K562 (cell line): ENCODE results near the gene NDOR1. TPM values are rescaled to one million over a fixed set of nuclear protein-coding genes. Genes with fewer than 3 reads are reported as not detected.
A peak's percentile ranks its signal among the peaks of the same experiment; 100 is the strongest.

Experiments
- ATAC-seq: fragments of 200-7000 bp; cut with Tn5 transposase; 3 replicates; pipeline ENCODE4 v1.9.1; 2020; ENCODE audit warnings: moderate library complexity
- BruUV-seq: library from RNA; stranded (reverse); fragments of 400-500 nt; replicated peaks from 2 replicates; lab custom pipeline; 2021; lab: Mats Ljungman, UMichigan
- CTCF ChIA-PET: fragments of 300-600 bp; formaldehyde crosslinking; extraction: SDS; loops from one replicate; lab custom pipeline; 2021; ENCODE audit warnings: low intra/inter-chr PET ratio; lab: Yijun Ruan, JAX
- POLR2A ChIA-PET: fragments of 300-600, 350-650 bp; sonication (Branson Sonifier 250); formaldehyde crosslinking; extraction: SDS; loops from one replicate; lab custom pipeline; 2021; ENCODE audit warnings: antibody characterized with exemption, inconsistent platforms; lab: Yijun Ruan, JAX
- DNase-seq, 4 experiments: peaks; one replicate each; pipeline versions ENCODE4 v3.0.0 to v3.0.0-alpha.2; 2011 to 2018; ENCODE audit warnings: low spot score in 3 of 4, mixed read lengths in 3 of 4; ENCODE audit errors: extremely low read depth in 1 of 4
- FAIRE-seq: peaks from 2 replicates; lab custom pipeline; 2011; peaks lifted over from hg19 to GRCh38; lab: Jason Lieb, UNC
- H2AFZ ChIP-seq: 2 replicates; pipeline ENCODE4 v1.6.0; 2011; ENCODE audit warnings: low read depth, low read length, control low read depth, inconsistent platforms
- H3K27ac ChIP-seq: fragments of 200-600 bp; 3 replicates; pipeline ENCODE4 v1.8.0; 2011; ENCODE audit warnings: low read depth, mild to moderate bottlenecking, control low read depth, inconsistent platforms, low read length, moderate library complexity, mixed read lengths; ENCODE audit errors: extremely low read depth
- H3K27me3 ChIP-seq, 2 experiments: fragments of 300-600 bp in 1 of 2; 2 replicates in 1 of 2; 3 replicates in 1 of 2; pipeline versions ENCODE4 v1.6.0 to v1.8.0; 2011; ENCODE audit warnings: inconsistent platforms in 2 of 2, low read length in 2 of 2, mild to moderate bottlenecking in 1 of 2, mixed read lengths in 1 of 2, moderate library complexity in 1 of 2; ENCODE audit not compliant: control insufficient read depth in 2 of 2, insufficient read depth in 2 of 2
- H3K36me3 ChIP-seq: fragments of 300-600 bp; 3 replicates; pipeline ENCODE4 v1.8.0; 2011; ENCODE audit warnings: mild to moderate bottlenecking, low read length, inconsistent platforms; ENCODE audit not compliant: control insufficient read depth, insufficient read depth
- H3K4me1 ChIP-seq, 2 experiments: fragments of 200-600 bp in 1 of 2; replicated peaks in 1 of 2; 2 replicates in 1 of 2; 3 replicates in 1 of 2; pipeline versions ENCODE4 v1.5.1 to v1.8.0; 2011; ENCODE audit warnings: inconsistent platforms in 2 of 2, low read length in 2 of 2, mild to moderate bottlenecking in 1 of 2, mixed read lengths in 1 of 2, moderate library complexity in 1 of 2; ENCODE audit not compliant: control insufficient read depth in 2 of 2, insufficient read depth in 2 of 2
- H3K4me2 ChIP-seq: 2 replicates; pipeline ENCODE4 v1.6.1; 2011; ENCODE audit warnings: low read length, control low read depth, inconsistent platforms, mixed read lengths; ENCODE audit not compliant: insufficient read depth
- H3K4me3 ChIP-seq: fragments of 200-600 bp; sonication (generic), shearing (Covaris generic); 2 replicates; pipeline ENCODE4 v1.5.1; 2016; ENCODE audit warnings: control low read depth, inconsistent platforms
- H3K79me2 ChIP-seq: fragments of 200-600 bp; 3 replicates; pipeline ENCODE4 v1.8.0; 2011; ENCODE audit warnings: low read length, inconsistent platforms; ENCODE audit not compliant: control insufficient read depth, insufficient read depth
- H3K9ac ChIP-seq, 2 experiments: 2 replicates each; pipeline versions ENCODE4 v1.6.0 to v1.6.1; 2011; ENCODE audit warnings: low read depth in 2 of 2, low read length in 2 of 2, control low read depth in 1 of 2, inconsistent platforms in 1 of 2, mild to moderate bottlenecking in 1 of 2, mixed read lengths in 1 of 2; ENCODE audit not compliant: insufficient read depth in 1 of 2
- H3K9me1 ChIP-seq: one replicate; pipeline ENCODE4 v1.6.0; 2011; ENCODE audit warnings: inconsistent platforms, mild to moderate bottlenecking, low read length, moderate library complexity; ENCODE audit not compliant: control insufficient read depth, insufficient read depth
- H3K9me3 ChIP-seq: replicated peaks from 2 replicates; pipeline ENCODE4 v1.5.1; 2011; ENCODE audit warnings: low read depth, low read length, inconsistent platforms; ENCODE audit not compliant: control insufficient read depth, insufficient read depth
- H4K20me1 ChIP-seq: replicated peaks from 2 replicates; pipeline ENCODE4 v1.6.1; 2011; ENCODE audit warnings: low read length, inconsistent platforms, mixed read lengths; ENCODE audit not compliant: control insufficient read depth, insufficient read depth
- ATF6 ChIP-seq: sonication (generic); formaldehyde crosslinking; IDR thresholded peaks from 2 replicates; pipeline ENCODE4 v1.4.0; 2020; ENCODE audit warnings: mild to moderate bottlenecking, missing genetic modification reagents
- CBFA2T3 ChIP-seq: fragments of 450-650 bp; IDR thresholded peaks from 2 replicates; pipeline ENCODE4 v1.6.1; 2017
- E2F3 ChIP-seq: fragments of 250-450 bp; sonication (Bioruptor Pico); IDR thresholded peaks from 2 replicates; pipeline ENCODE4 v1.4.0; 2020; ENCODE audit warnings: mild to moderate bottlenecking
- NFXL1 ChIP-seq: fragments of 450-650 bp; formaldehyde crosslinking; IDR thresholded peaks from 2 replicates; pipeline ENCODE4 v1.4.0; 2021; ENCODE audit warnings: mild to moderate bottlenecking
- NR2C2 ChIP-seq, 2 experiments: fragments of 200-800 bp in 1 of 2; sonication (Bioruptor generic) in 1 of 2; sonication (generic) in 1 of 2; formaldehyde crosslinking in 1 of 2; IDR thresholded peaks; 2 replicates each; pipeline versions ENCODE4 v1.6.1 to v1.8.0; 2016 to 2022; ENCODE audit warnings: mild to moderate bottlenecking in 1 of 2, missing compliant biosample characterization in 1 of 2, missing genetic modification characterization in 1 of 2, missing genetic modification reagents in 1 of 2
- POLR3A ChIP-seq: IDR thresholded peaks from 2 replicates; pipeline ENCODE4 v1.6.1; 2011; ENCODE audit warnings: borderline replicate concordance, mild to moderate bottlenecking, moderate library complexity; ENCODE audit not compliant: insufficient read length, insufficient read depth; ENCODE audit errors: extremely low read depth
- SIX5 ChIP-seq, 2 experiments: IDR thresholded peaks; 2 replicates each; pipeline ENCODE4 v1.6.1; 2011; ENCODE audit warnings: low read length in 2 of 2, borderline replicate concordance in 1 of 2, low read depth in 1 of 2, mild to moderate bottlenecking in 1 of 2, moderate library complexity in 1 of 2; ENCODE audit not compliant: insufficient read depth in 1 of 2
- ZNF311 ChIP-seq: fragments of 250-450 bp; sonication (Bioruptor Pico); IDR thresholded peaks from 2 replicates; pipeline ENCODE4 v1.4.0; 2020; ENCODE audit warnings: mild to moderate bottlenecking, moderate library complexity
- ZNF583 ChIP-seq: fragments of 250-450 bp; sonication (Bioruptor Pico); IDR thresholded peaks from 2 replicates; pipeline ENCODE4 v1.4.0; 2020
- ZNF778 ChIP-seq: fragments of 450-650 bp; formaldehyde crosslinking; IDR thresholded peaks from 2 replicates; pipeline ENCODE4 v1.4.0; 2020; ENCODE audit warnings: mild to moderate bottlenecking, moderate library complexity
- WGBS: fragments of 100-300 bp; shearing (Covaris generic); methylation state at CpG from one replicate; pipeline ENCODE4 v1.1.6; 2016; ENCODE audit warnings: low coverage, mixed read lengths; ENCODE audit not compliant: insufficient coverage; ENCODE audit errors: missing lambda C conversion rate; 5-methylcytosine and 5-hydroxymethylcytosine counted together
- in situ Hi-C: fragments of 300-500 bp; cut with MboI; formaldehyde crosslinking; loops from 4 replicates; pipeline ENCODE4 v1.15.0; 2018; ENCODE audit warnings: inconsistent platforms, mixed read lengths
- intact Hi-C: fragments of 100-400 bp; cut with micrococcal nuclease; formaldehyde crosslinking; loops from 2 replicates; pipeline ENCODE4 v1.14.2; 2022
- polyA plus RNA-seq, 8 experiments: library from polyadenylated mRNA; depleted of rRNA in 4 of 8; stranded (reverse) in 5 of 8; unstranded in 3 of 8; fragments of >200 nt; fragmentation: Nextera tagmentation in 2 of 8; fragmentation: Illumina TruSeq in 1 of 8; extraction: Ambion mirVana in 2 of 8; extraction: Trizol in 1 of 8; gene quantifications; 2 replicates each; pipeline versions ENCODE4 v1.2.1 to v1.2.3, GENCODE V29; 2011 to 2014; ENCODE audit warnings: inconsistent platforms in 1 of 8, missing spikeins in 1 of 8
- total RNA-seq, 7 experiments: library from RNA; depleted of rRNA in 6 of 7; stranded (reverse); fragments of >200 nt in 6 of 7; fragmentation: Illumina TruSeq in 2 of 7; extraction: Trizol in 2 of 7; gene quantifications; 2 replicates each; pipeline versions ENCODE4 v1.2.1 to v1.2.3, GENCODE V29; 2011 to 2021; ENCODE audit warnings: low replicate concordance in 1 of 7

NDOR1 gene
- total and polyA plus RNA-seq, 9 of the 15 experiments (the other 6 are each of a cell fraction or from before 2014, with no cell fraction given): 0.06 to 36.9 (median 6.9) TPM

GRCh38 chr9:137160054-137160425 lies 45.5 kb upstream of the NDOR1 start:
- BruUV-seq: no TSS peak
- Histone ChIP-seq H3K9ac (peak overlapping the region in 1 of 2 experiments; percentile 60; a peak in 1 of 4 replicates), H3K9me3 (no peaks in the 10 kb centered on the region), H3K4me1 (peaks cover 18 to 91% of the 10 kb centered on the region in 2 experiments; a peak in 4 of 5 replicates), H3K79me2 (no peaks in the 10 kb centered on the region), H3K4me2 (no peak overlapping the region), H3K9me1 (no peaks in the 10 kb centered on the region), H4K20me1 (0 out of 2 replicates have a peak, but pooled peaks cover 8% of the 10 kb centered on the region), H2AFZ (no peak overlapping the region), H3K4me3 (no peak overlapping the region), H3K27ac (no peak overlapping the region), H3K27me3 (peaks cover 0 to 8% of the 10 kb centered on the region in 2 experiments; a peak in 2 of 5 replicates), H3K36me3 (no peaks in the 10 kb centered on the region)
- WGBS: 25% methylated on average over 17 of the region's 17 CpGs
- TF ChIP-seq CBFA2T3 (no peak), ZNF583 (CRISPR knock-in tag) (no peak), ATF6 (CRISPR knock-in tag) (no peak), NR2C2 (CRISPR knock-in tag; IDR thresholded peaks at IDR 0.05) (no peak), NR2C2 (tag; IDR thresholded peaks at IDR 0.05) (no peak), ZNF778 (no peak), NFXL1 (CRISPR knock-in tag) (no peak), POLR3A (no peak), E2F3 (CRISPR knock-in tag) (no peak), ZNF311 (no peak), SIX5 (IDR thresholded peaks at IDR 0.05; ENCODE audit: borderline replicate concordance in 1 of 2, insufficient read depth in 1 of 2, low read depth in 1 of 2, low read length in 2 of 2) (no peak)
- CTCF ChIA-PET: no interaction called here
- intact Hi-C loops (no loop called here), in situ Hi-C loops (no loop called here)
- no peak for DNase-seq
- POLR2A ChIA-PET: no interaction called here
- no peak for ATAC-seq
- FAIRE-seq: no peak
